BJ (cell line): ENCODE measurements around the gene MEGF6. TPM values are rescaled to one million over a fixed set of nuclear protein-coding genes. Genes with fewer than 3 reads are reported as not detected.

ENCODE experiments used
- CTCF ChIA-PET: fragments of 350-600 bp; formaldehyde crosslinking; extraction: SDS; loops from one replicate; lab custom pipeline; 2021; ENCODE audit warnings: antibody characterized with exemption, inconsistent platforms; lab: Yijun Ruan, JAX
- POLR2A ChIA-PET: fragments of 300-600 bp; sonication (Branson Sonifier 250); formaldehyde crosslinking; extraction: SDS; loops from one replicate; lab custom pipeline; 2021; ENCODE audit warnings: antibody characterized with exemption; lab: Charles Lee
- DNase-seq: peaks from one replicate; pipeline ENCODE4 v3.0.0-alpha.2; 2011; ENCODE audit warnings: low read depth
- H3K27me3 ChIP-seq: 2 replicates; pipeline ENCODE4 v1.6.0; 2011; ENCODE audit warnings: low read length; ENCODE audit not compliant: control insufficient read depth, insufficient read depth
- H3K36me3 ChIP-seq: 2 replicates; pipeline ENCODE4 v1.5.1; 2011; ENCODE audit warnings: low read length; ENCODE audit not compliant: control insufficient read depth, insufficient read depth
- H3K4me3 ChIP-seq: 2 replicates; pipeline ENCODE4 v1.5.1; 2011; ENCODE audit warnings: low read depth, mild to moderate bottlenecking, control low read depth, low read length
- polyA plus RNA-seq: library from polyadenylated mRNA; depleted of rRNA; stranded (reverse); fragments of >200 nt; gene quantifications from 2 replicates; pipeline ENCODE4 v1.2.3, GENCODE V29; 2011
- TF ChIP-seq, protein P1 (sequence below): IDR thresholded peaks from 2 replicates; pipeline ENCODE4 v1.5.1; 2011; ENCODE audit warnings: low read depth, mild to moderate bottlenecking, control low read depth, inconsistent platforms, low read length, moderate library complexity; ENCODE audit not compliant: insufficient read depth

MEGF6 gene
- polyA plus RNA-seq, 1 experiment = 77.4 TPM

DNA sequence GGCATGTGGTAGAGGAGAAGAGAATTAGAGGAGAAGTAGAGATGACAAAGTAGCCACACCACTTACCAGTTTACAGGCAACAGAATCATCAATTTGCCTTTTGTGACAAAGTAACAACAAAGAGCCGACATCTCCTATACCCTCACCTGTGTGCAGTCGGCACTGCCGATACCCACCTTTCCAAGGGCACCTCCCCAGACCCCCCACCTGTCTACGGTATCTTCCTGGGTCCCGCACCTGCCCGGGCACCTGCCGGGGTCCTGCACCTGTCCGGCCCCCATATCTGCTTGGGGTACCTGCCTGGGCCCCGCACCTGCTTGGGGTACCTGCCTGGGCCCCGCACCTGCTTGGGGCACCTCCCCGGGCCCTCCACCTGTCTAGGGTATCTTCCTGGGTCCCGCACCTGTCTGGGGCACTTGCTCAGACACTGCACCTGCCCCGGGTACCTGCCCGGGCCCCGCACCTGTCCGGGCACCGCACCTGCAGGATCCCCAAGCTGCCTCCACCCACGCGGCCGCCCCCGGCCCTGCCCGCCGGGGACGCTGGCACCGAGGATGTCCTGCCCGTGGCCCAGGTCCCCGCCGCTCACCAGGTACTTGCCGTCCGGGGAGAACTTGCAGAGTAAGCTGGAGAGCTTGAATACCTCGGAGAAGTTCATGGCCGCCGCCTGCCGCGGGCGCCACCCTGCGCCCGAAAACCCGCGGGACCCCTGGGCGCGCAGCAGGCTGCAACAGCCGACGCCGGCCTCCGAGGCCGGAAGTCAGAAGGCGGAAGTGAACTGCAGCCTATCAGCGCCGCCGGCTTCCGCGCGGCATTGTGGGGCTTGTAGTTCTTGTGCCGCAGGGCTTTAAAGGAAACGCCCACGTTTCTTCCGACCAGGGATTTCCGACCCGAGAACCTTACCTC lies 38.3 kb upstream of the MEGF6 start, which contains the start of gene WRAP73:
TSS of gene WRAP73 (minus strand) at position 762 of the 906 bp plus-strand sequence. CDS start at position 658, 104 bp downstream.
- peaks cover 3% of the 10 kb centered on the region for H3K36me3 ChIP-seq
- POLR2A ChIA-PET = no interaction called here
- TF ChIP-seq, protein P1, sequence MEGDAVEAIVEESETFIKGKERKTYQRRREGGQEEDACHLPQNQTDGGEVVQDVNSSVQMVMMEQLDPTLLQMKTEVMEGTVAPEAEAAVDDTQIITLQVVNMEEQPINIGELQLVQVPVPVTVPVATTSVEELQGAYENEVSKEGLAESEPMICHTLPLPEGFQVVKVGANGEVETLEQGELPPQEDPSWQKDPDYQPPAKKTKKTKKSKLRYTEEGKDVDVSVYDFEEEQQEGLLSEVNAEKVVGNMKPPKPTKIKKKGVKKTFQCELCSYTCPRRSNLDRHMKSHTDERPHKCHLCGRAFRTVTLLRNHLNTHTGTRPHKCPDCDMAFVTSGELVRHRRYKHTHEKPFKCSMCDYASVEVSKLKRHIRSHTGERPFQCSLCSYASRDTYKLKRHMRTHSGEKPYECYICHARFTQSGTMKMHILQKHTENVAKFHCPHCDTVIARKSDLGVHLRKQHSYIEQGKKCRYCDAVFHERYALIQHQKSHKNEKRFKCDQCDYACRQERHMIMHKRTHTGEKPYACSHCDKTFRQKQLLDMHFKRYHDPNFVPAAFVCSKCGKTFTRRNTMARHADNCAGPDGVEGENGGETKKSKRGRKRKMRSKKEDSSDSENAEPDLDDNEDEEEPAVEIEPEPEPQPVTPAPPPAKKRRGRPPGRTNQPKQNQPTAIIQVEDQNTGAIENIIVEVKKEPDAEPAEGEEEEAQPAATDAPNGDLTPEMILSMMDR = peak; percentile 30; the same call in 1 of the 2 replicates
- H3K27me3 ChIP-seq = peaks cover 29% of the 10 kb centered on the region
- peak; percentile 59 for DNase-seq
- peak within 1 kb of the TSS; percentile 99 for H3K4me3 ChIP-seq
- CTCF ChIA-PET = interaction anchor here (0.7 to 1.3 kb wide), 2 partner anchors 85 to 196 kb away, joined by 3 read pairs; no protein-coding TSS in a partner anchor

DNA sequence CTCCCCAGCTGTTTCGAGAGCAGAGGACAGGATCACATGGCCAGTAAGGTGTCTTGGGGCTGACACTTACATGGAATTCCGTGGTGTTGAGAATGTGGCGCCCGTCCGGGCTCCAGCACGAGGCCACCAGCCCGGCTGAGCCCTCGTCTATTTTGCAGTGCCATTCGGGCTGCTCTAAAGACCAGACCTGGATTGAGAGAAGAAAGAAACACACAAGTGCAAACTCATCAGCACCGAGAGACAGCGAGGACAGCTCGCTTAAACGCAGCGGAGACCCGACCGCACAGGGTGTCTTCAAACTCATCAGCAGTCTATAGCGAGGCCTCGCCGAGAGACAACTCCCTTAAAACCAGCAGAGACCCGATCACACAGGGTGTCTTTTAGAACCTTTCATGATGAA lies 35.3 kb upstream of the MEGF6 start:
- peaks cover 11% of the 10 kb centered on the region for H3K27me3 ChIP-seq
- H3K36me3 ChIP-seq = peaks cover 3% of the 10 kb centered on the region
- POLR2A ChIA-PET = no interaction called here
- CTCF ChIA-PET = interaction anchor here (0.9 kb wide), 1 partner anchor 28 kb away, joined by 3 read pairs; no protein-coding TSS in a partner anchor
- H3K4me3 ChIP-seq = no peak overlapping the region
- TF ChIP-seq, protein P1 = no peak
- DNase-seq = no peak

DNA sequence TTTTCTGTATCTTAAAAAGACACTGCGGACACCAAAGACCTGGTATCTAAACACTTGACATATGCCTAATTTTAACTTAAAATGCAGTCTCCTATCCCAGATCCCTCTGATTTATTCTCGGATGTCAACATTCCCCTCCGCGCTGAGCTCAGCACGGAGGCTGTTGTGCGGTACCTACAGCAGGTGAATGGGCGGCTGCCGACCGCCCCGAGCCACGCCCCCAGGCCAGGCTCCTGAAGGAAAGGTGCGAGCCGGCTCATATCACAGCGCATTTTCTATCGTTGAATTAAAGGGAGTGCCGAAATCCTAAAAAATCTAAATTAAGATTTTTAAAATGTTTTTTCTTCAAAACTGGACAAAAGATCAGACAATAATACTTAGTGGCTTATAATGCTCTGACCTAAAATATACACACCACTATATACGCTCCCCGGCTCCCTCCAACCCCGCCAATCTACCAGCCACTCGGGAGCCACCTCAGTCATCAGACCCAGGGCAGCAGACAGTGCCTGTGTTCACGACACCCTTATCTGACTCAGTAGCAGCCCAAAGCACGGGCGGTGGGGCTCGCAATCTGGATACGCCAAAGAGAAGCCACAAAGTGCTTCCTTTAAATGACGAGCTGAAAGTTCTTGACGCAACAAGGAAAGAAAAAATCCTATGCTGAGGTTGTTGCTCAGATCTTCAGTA lies 34.5 kb upstream of the MEGF6 start:
- TF ChIP-seq, protein P1 = no peak
- ChIA-PET POLR2A (no interaction called here), CTCF (no interaction called here)
- no peak for DNase-seq
- H3K4me3 ChIP-seq = no peak overlapping the region
- peaks cover 4% of the 10 kb centered on the region for H3K36me3 ChIP-seq
- peaks cover 3% of the 10 kb centered on the region for H3K27me3 ChIP-seq

DNA sequence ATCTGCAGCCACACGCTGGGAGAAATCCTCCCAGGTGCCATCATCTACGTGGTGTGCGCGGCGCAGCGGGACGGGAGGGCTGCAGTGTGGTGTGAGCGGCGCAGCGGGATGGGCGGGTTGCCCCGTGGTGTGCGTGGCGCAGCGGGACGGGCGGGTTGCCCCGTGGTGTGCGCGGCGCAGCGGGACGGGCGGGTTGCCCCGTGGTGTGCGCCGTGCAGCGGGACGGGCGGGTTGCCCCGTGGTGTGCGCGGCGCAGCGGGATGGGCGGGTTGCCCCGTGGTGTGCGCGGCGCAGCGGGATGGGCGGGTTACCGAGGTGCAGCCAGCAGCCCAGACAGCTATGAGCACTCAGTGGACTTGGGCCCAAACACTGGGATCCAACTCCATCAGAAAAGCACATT lies 33.9 kb upstream of the MEGF6 start:
- TF ChIP-seq, protein P1 = no peak
- no peak for DNase-seq
- H3K36me3 ChIP-seq = peaks cover 4% of the 10 kb centered on the region
- no peaks in the 10 kb centered on the region for H3K27me3 ChIP-seq
- CTCF ChIA-PET = no interaction called here
- H3K4me3 ChIP-seq = no peak overlapping the region
- POLR2A ChIA-PET = no interaction called here

DNA sequence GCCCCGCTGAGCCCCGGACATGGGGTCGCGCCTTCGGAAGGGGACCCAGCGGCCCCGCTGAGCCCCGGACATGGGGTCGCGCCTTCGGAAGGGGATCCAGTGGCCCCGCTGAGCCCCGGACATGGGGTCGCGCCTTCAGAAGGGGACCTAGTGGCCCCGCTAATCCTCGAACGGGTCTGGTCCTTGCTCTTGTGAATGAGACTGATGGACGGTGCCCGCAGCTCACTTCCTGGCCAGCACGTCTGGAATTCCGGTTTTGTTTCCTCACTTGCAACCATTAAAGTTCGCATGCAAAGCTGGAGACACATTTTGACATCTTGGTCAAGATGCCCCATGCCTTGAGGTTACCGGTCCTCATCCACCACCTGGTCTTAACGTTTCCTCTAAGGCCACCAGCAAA lies 33.0 kb upstream of the MEGF6 start:
- ChIA-PET POLR2A (no interaction called here), CTCF (no interaction called here)
- Histone ChIP-seq H3K4me3 (no peak overlapping the region), H3K27me3 (no peaks in the 10 kb centered on the region), H3K36me3 (peaks cover 8% of the 10 kb centered on the region)
- TF ChIP-seq, protein P1 = no peak
- DNase-seq = no peak
